Kidney (tissue), 14 donors: ENCODE results near the gene TCF7. TPM values are rescaled to one million over a fixed set of nuclear protein-coding genes. Genes with fewer than 3 reads are reported as not detected.
A peak's percentile ranks its signal among the peaks of the same experiment; 100 is the strongest.

ENCODE experiments used
- DNase-seq, 5 donors: peaks; one replicate each; pipeline ENCODE4 v3.0.0-alpha.2; 2013 to 2020
- FAIRE-seq: peaks from 2 replicates; lab custom pipeline; 2012; peaks lifted over from hg19 to GRCh38; lab: Jason Lieb, UNC
- H3K27ac ChIP-seq, 2 donors: one replicate each; pipeline ENCODE4 v1.7.0; 2013; ENCODE audit warnings: low read depth in 2 of 2, low read length in 2 of 2, inconsistent platforms in 1 of 2
- H3K27me3 ChIP-seq: one replicate; pipeline ENCODE4 v1.7.1; 2013; ENCODE audit warnings: low read length, inconsistent platforms; ENCODE audit not compliant: control insufficient read depth, insufficient read depth
- H3K36me3 ChIP-seq, 3 donors: one replicate each; pipeline versions ENCODE4 v1.7.0 to v1.7.1; 2013; ENCODE audit warnings: low read length in 3 of 3, control low read depth in 1 of 3, inconsistent platforms in 1 of 3; ENCODE audit not compliant: insufficient read depth in 3 of 3, control insufficient read depth in 2 of 3
- H3K4me1 ChIP-seq, 3 donors: one replicate each; pipeline versions ENCODE4 v1.7.0 to v1.7.1; 2013; ENCODE audit warnings: low read length in 3 of 3, inconsistent platforms in 1 of 3, low read depth in 1 of 3; ENCODE audit not compliant: control insufficient read depth in 2 of 3, insufficient read depth in 2 of 3
- H3K4me3 ChIP-seq, 3 donors: one replicate each; pipeline versions ENCODE4 v1.7.0 to v1.8.1; 2013; ENCODE audit warnings: low read length in 3 of 3, control low read depth in 1 of 3, inconsistent platforms in 1 of 3
- H3K9ac ChIP-seq, 3 donors: one replicate each; pipeline versions ENCODE4 v1.7.0 to v1.7.1; 2013; ENCODE audit warnings: low read length in 3 of 3, control low read depth in 1 of 3, inconsistent platforms in 1 of 3
- H3K9me3 ChIP-seq, 3 donors: one replicate each; pipeline versions ENCODE4 v1.7.0 to v1.7.1; 2013; ENCODE audit warnings: low read length in 3 of 3, control low read depth in 1 of 3, inconsistent platforms in 1 of 3; ENCODE audit not compliant: control insufficient read depth in 2 of 3, insufficient read depth in 1 of 3
- CTCF ChIP-seq: IDR thresholded peaks from 3 replicates; pipeline ENCODE4 v1.5.1; 2012; ENCODE audit warnings: mild to moderate bottlenecking, moderate library complexity, borderline replicate concordance; ENCODE audit not compliant: insufficient read depth; ENCODE audit errors: extremely low read depth
- intact Hi-C: fragments of 100-400 bp; cut with DNase I; formaldehyde crosslinking; loops from one replicate; pipeline ENCODE4 v1.11.1; 2022
- polyA plus RNA-seq: library from polyadenylated mRNA; stranded (reverse); fragments of 350-450 nt; fragmentation: Illumina TruSeq; extraction: RNeasy Lipid Tissue Mini Kit (QIAGEN cat#74804); gene quantifications from one replicate; pipeline ENCODE4 v1.2.3, GENCODE V29; 2014; ENCODE audit warnings: low read depth, low replicate concordance; ENCODE audit not compliant: insufficient read depth
- total RNA-seq: library from RNA; stranded (reverse); fragmentation: NEBNext Ultra II Directional; extraction: Animal tissue kit (Norgen Biotek cat#: 25700); gene quantifications from one replicate; pipeline ENCODE4 v1.2.1, GENCODE V29; 2021
- donor health status: control.
- donor health status: control.
- donor health status: control.
- donor health status: control.
- donor health status: control.
- donor health status: DM: yes; HTN: yes; CAD: no.
- donor health status: Normal renal cell carcinoma (clear cell type).

TCF7 gene
- total and polyA plus RNA-seq, 2 donors from 2014 or later: 1.2 to 15.6 TPM

- no peak for FAIRE-seq
- peak in 2 of 5 donors; percentile 13 to 59 for DNase-seq
- Histone ChIP-seq H3K36me3 (peaks cover 0 to 5% (median 4%) of the 10 kb centered on the region in 3 donors), H3K9ac (no peak overlapping the region), H3K4me3 (no peak overlapping the region), H3K9me3 (no peaks in the 10 kb centered on the region), H3K4me1 (no peaks in the 10 kb centered on the region), H3K27ac (no peak overlapping the region), H3K27me3 (no peaks in the 10 kb centered on the region)
- TF ChIP-seq CTCF: no peak
- intact Hi-C loops: no loop called here
Observed at GRCh38 chr5:134132372-134133187, 18.1 kb downstream of the TCF7 start.

- no peak for TF ChIP-seq CTCF
- DNase-seq: peak in 1 of 5 donors; percentile 66
- no peak overlapping the region for H3K4me3 ChIP-seq
- no peaks in the 10 kb centered on the region for H3K4me1 ChIP-seq
- no peaks in the 10 kb centered on the region for H3K9me3 ChIP-seq
- no peak overlapping the region for H3K9ac ChIP-seq
- intact Hi-C loops: no loop called here
- no peak overlapping the region for H3K27ac ChIP-seq
- H3K36me3 ChIP-seq: peaks cover 0 to 5% (median 4%) of the 10 kb centered on the region in 3 donors
- no peaks in the 10 kb centered on the region for H3K27me3 ChIP-seq
- no peak for FAIRE-seq
Observed at GRCh38 chr5:134133188-134133994, 18.9 kb downstream of the TCF7 start.

- DNase-seq (peak in 2 of 5 donors; percentile 18 to 53), FAIRE-seq (no peak)
- Histone ChIP-seq H3K27ac (no peak overlapping the region), H3K36me3 (peaks cover 0 to 5% (median 4%) of the 10 kb centered on the region in 3 donors), H3K4me1 (no peaks in the 10 kb centered on the region), H3K9me3 (no peaks in the 10 kb centered on the region), H3K4me3 (no peak overlapping the region), H3K27me3 (no peaks in the 10 kb centered on the region), H3K9ac (no peak overlapping the region)
- no peak for TF ChIP-seq CTCF
- intact Hi-C loops: no loop called here
Observed at GRCh38 chr5:134133995-134134541, 19.6 kb downstream of the TCF7 start.
